GM18508 (cell line): Measurements from ENCODE around the gene CSF3R.
"Not testable (repeated sequence)": the region's sequence is repeated elsewhere in the genome, so short reads cannot be mapped to it uniquely, and the experiment has no call there.

ENCODE experiments used
- ATAC-seq: cut with Tn5 transposase; IDR thresholded peaks from one replicate; pipeline ENCODE4 v1.9.1; 2021; ENCODE audit warnings: moderate number of reproducible peaks; ENCODE audit not compliant: insufficient read depth, unreplicated experiment

Gene CSF3R

GRCh38 chr1:36486093-36486438, 3.4 kb upstream of the CSF3R start:
- ATAC-seq: no peak

GRCh38 chr1:36484099-36484498, 1.4 kb upstream of the CSF3R start:
- ATAC-seq: no peak

- no peak for ATAC-seq
Observed at GRCh38 chr1:36481771-36482723, 666 bp downstream of the CSF3R start.

GRCh38 chr1:36481091-36481490, 1.6 kb downstream of the CSF3R start:
- ATAC-seq: no peak

GRCh38 chr1:36480161-36480560, 2.6 kb downstream of the CSF3R start:
- no peak for ATAC-seq

- no peak for ATAC-seq
Observed at GRCh38 chr1:36479505-36480051, 3.1 kb downstream of the CSF3R start.

- not testable (repeated sequence) for ATAC-seq
Observed at GRCh38 chr1:36477615-36478014, 5.1 kb downstream of the CSF3R start.

- ATAC-seq: no peak
Observed at GRCh38 chr1:36476945-36477344, 5.8 kb downstream of the CSF3R start.

GRCh38 chr1:36475910-36476604, 6.7 kb downstream of the CSF3R start:
- no peak for ATAC-seq

- no peak for ATAC-seq
Observed at GRCh38 chr1:36475341-36475740, 7.4 kb downstream of the CSF3R start.

GRCh38 chr1:36472656-36473055, 10.1 kb downstream of the CSF3R start:
- ATAC-seq: no peak

- no peak for ATAC-seq
Observed at GRCh38 chr1:36471830-36472641, 10.7 kb downstream of the CSF3R start.

GRCh38 chr1:36469163-36469562, 13.6 kb downstream of the CSF3R start:
- ATAC-seq: no peak

GRCh38 chr1:36467700-36468455, 14.8 kb downstream of the CSF3R start:
- ATAC-seq: no peak

- ATAC-seq: no peak
Observed at GRCh38 chr1:36467027-36467410, 15.7 kb downstream of the CSF3R start.

GRCh38 chr1:36466370-36467026, 16.2 kb downstream of the CSF3R start:
- no peak for ATAC-seq

GRCh38 chr1:36465731-36466369, 16.9 kb downstream of the CSF3R start:
- ATAC-seq: no peak

- no peak for ATAC-seq
Observed at GRCh38 chr1:36464605-36465393, 17.9 kb downstream of the CSF3R start.
